ENCODE measurements around the gene CEACAM1. TPM values are rescaled to one million over a fixed set of nuclear protein-coding genes. Genes with fewer than 3 reads are reported as not detected.
"Not testable (repeated sequence)": the region's sequence is repeated elsewhere in the genome, so short reads cannot be mapped to it uniquely, and the experiment has no call there.

Gene CEACAM1
- total and polyA plus RNA-seq, 3 donors from 2014 or later, result 6.8 to 13.7 (median 12.7) TPM

DNA sequence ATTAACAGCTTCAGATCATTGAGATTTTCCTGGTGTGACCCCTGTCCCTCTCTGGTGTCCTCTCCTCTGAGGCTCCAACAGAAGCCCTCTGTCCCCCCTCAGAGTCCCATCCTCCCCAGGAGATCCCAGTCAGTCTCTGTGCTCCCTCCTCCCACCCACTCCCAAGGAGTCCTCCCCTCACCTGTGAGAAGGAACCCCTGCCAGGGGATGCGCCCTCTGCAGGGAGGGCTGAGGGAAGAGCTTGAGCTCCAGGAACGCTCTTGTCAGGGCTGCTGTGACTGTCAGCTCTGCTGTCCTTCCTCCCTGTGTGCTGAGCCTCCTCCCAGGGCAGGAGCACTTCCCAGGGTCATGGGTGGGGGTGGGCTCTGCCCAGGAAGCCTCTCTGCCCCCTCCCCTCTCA lies 33.2 kb upstream of the CEACAM1 start:
- Histone ChIP-seq H3K36me3 (ENCODE audit: low read depth, missing control alignments) (no peaks in the 10 kb centered on the region), H3K9me3 (no peaks in the 10 kb centered on the region), H3K27ac (no peak overlapping the region), H3K4me3 (no peak overlapping the region), H3K4me1 (no peaks in the 10 kb centered on the region), H3K27me3 (no peaks in the 10 kb centered on the region)
- intact Hi-C loops (cut with DNase I; ENCODE audit: low total_unique reads), result no loop called here
- DNase-seq, result no peak
- whole genome bisulfite sequencing, 2 donors, result 77% methylated on average over 2 of the region's 2 CpGs; no CpG with 5 or more reads in 1 of the 2 donors
- TF ChIP-seq POLR2A (IDR thresholded peaks at IDR 0.05), result no peak
- TF ChIP-seq, protein P1, sequence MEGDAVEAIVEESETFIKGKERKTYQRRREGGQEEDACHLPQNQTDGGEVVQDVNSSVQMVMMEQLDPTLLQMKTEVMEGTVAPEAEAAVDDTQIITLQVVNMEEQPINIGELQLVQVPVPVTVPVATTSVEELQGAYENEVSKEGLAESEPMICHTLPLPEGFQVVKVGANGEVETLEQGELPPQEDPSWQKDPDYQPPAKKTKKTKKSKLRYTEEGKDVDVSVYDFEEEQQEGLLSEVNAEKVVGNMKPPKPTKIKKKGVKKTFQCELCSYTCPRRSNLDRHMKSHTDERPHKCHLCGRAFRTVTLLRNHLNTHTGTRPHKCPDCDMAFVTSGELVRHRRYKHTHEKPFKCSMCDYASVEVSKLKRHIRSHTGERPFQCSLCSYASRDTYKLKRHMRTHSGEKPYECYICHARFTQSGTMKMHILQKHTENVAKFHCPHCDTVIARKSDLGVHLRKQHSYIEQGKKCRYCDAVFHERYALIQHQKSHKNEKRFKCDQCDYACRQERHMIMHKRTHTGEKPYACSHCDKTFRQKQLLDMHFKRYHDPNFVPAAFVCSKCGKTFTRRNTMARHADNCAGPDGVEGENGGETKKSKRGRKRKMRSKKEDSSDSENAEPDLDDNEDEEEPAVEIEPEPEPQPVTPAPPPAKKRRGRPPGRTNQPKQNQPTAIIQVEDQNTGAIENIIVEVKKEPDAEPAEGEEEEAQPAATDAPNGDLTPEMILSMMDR (IDR thresholded peaks at IDR 0.05), result no peak

DNA sequence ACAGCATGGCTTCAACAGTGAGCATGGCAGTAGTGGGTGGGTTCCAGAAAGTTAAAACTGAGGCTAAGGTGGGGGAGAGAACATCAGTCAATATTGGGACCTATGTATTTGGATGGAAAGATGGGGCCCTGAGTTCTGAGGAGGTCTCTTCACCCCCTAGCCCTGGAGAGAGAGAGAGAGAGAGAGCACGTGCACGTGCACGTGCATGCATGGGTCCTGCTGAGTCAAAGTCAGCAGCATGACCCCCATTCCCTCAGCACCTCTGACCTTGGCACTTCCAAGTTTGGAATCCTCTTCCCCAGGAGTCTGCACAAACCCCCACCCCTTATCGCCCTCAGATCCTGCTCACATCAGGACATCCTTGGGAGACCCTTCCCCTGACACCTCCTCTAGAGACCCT lies 32.5 kb upstream of the CEACAM1 start:
- no peak for TF ChIP-seq POLR2A (IDR thresholded peaks at IDR 0.05)
- TF ChIP-seq, protein P1 (IDR thresholded peaks at IDR 0.05), result no peak
- H3K9me3 ChIP-seq, result no peaks in the 10 kb centered on the region
- no peak for DNase-seq
- no peaks in the 10 kb centered on the region for H3K27me3 ChIP-seq
- WGBS, 2 donors, result 83% methylated on average over 4 of the region's 4 CpGs
- H3K27ac ChIP-seq, result no peak overlapping the region
- intact Hi-C loops (cut with DNase I; ENCODE audit: low total_unique reads), result no loop called here
- H3K36me3 ChIP-seq (ENCODE audit: low read depth, missing control alignments), result no peaks in the 10 kb centered on the region
- H3K4me3 ChIP-seq, result no peak overlapping the region
- no peaks in the 10 kb centered on the region for H3K4me1 ChIP-seq

DNA sequence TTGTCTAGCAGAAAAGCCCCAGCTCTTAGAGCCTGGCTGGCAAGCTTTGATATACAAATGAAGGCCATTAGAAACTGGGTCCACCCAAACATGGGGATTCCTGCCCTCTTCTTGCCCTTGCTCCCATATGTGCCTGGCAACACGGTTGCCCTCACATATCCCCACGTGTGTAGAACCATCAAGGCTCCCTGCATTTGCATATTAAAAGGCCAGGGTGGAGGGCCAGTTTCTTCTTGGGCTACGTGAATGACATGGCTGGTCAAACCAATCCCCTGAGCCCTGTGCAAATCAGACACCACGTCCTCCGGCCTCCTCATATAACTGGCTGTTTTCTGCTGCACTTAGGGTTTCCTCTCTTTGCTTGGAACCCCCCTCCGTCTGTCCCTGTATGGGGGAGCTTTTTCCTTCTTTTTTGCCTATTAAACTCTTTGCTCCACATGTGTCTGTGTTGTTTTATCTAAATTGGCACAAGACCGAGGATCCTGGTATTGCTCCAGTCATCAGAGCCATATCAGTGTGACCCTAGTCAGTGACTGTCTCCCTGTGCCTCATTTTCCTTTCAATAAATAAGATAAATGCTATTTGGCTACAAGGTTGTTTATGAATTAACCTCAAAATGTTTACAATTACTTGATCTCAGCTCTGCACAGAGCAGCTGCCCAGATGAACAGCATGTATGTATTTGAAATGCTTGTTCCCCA lies 30.3 kb upstream of the CEACAM1 start:
- Histone ChIP-seq H3K27me3 (no peaks in the 10 kb centered on the region), H3K4me1 (no peaks in the 10 kb centered on the region), H3K4me3 (no peak overlapping the region), H3K9me3 (no peaks in the 10 kb centered on the region), H3K27ac (no peak overlapping the region), H3K36me3 (ENCODE audit: low read depth, missing control alignments) (no peaks in the 10 kb centered on the region)
- DNase-seq, result no peak
- intact Hi-C loops (cut with DNase I; ENCODE audit: low total_unique reads), result no loop called here
- WGBS, 2 donors, result 51 to 57% methylated on average over 7 of the region's 7 CpGs
- TF ChIP-seq POLR2A (IDR thresholded peaks at IDR 0.05), result no peak
- TF ChIP-seq, protein P1 (IDR thresholded peaks at IDR 0.05), result no peak

DNA sequence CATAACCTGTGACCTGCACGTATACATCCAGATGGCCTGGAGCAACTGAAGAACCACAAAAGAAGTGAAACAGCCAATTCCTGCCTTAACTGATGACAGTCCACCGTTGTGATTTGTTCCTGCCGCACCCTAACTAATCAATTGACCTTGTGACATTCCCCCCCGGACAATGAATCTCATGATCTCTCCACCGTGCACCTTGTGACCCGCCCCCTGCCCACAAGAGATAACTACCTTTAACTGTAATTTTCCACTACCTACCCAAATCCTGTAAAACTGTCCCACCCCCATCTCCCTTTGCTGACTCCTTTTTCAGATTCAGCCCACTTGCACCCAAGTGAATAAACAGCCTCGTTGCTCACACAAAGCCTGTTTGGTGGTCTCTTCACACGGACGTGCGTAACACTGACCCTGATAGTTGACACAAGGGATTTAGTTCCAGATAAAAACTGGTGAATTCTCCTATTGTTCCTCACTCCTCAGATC lies 29.1 kb upstream of the CEACAM1 start:
- DNase-seq; H3K27me3 ChIP-seq; H3K27ac ChIP-seq; H3K4me3 ChIP-seq; H3K9me3 ChIP-seq; intact Hi-C loops (cut with DNase I; ENCODE audit: low total_unique reads); H3K4me1 ChIP-seq; H3K36me3 ChIP-seq (ENCODE audit: low read depth, missing control alignments): not testable (repeated sequence)
- 85% methylated on average over 10 of the region's 10 CpGs for WGBS, 2 donors

DNA sequence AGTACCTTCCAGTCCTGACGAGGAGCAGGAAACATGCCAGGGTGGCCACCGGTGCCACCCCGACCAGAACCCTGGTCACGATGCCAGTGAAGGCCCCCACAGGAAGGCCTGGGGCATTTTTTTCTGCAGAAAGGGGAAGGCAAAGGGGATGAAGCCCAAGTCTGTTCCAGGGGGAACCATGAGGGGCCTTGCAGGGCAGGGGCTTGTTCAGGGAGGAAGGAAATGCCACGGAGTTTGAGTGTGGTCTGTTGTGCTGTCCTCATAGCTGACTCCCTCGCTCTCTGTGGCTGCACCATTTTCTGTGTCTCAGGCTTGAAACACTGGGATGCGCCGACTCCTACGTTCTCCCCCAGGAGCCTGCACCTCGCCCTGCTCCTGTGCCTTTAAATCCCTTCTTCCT lies 27.5 kb upstream of the CEACAM1 start:
- no peak for TF ChIP-seq POLR2A (IDR thresholded peaks at IDR 0.05)
- TF ChIP-seq, protein P1 (IDR thresholded peaks at IDR 0.05), result no peak
- 64 to 73% methylated on average over 10 of the region's 10 CpGs for WGBS, 2 donors
- DNase-seq, result no peak
- no peaks in the 10 kb centered on the region for H3K36me3 ChIP-seq (ENCODE audit: low read depth, missing control alignments)
- H3K27me3 ChIP-seq, result no peaks in the 10 kb centered on the region
- H3K4me1 ChIP-seq, result no peaks in the 10 kb centered on the region
- no peak overlapping the region for H3K4me3 ChIP-seq
- H3K27ac ChIP-seq, result no peak overlapping the region
- intact Hi-C loops (cut with DNase I; ENCODE audit: low total_unique reads), result no loop called here
- no peaks in the 10 kb centered on the region for H3K9me3 ChIP-seq
